SW480 (cell line): ENCODE data around the gene C5orf15.

Experiments used
- DNase-seq: peaks from one replicate; pipeline ENCODE4 v3.0.0-alpha.2; 2016; ENCODE audit warnings: low spot score

The C5orf15 gene

DNA sequence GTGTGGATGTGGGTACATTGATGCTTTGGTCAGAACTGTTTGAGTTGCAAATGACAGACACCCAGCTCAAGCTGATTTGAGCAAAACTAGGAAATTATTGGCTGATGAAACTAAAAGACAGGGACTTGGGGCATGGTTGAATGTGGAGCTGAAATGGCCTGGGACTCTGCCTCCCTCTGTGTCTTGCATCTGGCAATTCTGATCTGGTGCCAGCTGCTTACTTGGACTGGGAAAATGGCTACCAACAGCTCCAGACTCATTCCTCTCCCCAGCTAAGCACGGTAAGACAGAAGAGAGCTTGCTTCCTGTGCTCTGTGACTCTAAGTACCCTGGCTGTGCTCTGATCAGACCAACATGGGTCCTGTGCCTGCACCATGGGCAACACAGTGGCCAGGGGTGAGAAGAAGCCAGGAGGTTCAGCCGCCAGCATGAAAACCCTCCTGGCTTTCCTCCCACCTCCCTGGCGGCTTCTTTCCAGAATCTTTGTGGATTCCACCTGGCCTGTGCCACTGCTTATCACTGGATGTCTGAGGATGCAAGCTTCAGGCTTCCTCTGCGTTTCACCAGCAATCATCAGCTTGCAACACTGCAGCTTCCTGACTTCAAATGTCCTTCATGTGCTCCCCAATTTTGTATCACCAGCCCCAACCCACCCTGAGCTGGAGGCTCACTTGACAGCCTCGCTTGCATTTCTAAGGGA lies 44.1 kb downstream of the C5orf15 start:
- no peak for DNase-seq

DNA sequence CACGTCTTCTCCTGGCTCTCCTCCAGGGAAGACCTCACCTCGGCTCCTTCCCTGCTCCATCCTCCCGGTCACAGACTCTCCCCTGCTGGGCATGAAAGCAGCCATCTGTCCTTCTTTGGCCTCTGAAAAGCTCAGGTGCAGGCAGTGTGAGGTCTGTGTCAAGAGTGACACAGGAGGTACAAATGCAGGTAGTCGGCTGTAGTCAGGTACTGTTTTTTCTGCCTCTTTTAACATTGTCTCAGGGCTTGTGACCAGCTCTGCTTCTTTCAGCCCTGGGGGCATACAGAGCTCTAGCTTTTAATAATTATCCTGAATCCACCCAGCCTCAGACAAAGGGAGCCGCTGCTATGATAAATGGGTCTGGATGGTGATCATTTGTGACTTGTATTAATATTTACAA lies 46.4 kb downstream of the C5orf15 start:
- DNase-seq: no peak

DNA sequence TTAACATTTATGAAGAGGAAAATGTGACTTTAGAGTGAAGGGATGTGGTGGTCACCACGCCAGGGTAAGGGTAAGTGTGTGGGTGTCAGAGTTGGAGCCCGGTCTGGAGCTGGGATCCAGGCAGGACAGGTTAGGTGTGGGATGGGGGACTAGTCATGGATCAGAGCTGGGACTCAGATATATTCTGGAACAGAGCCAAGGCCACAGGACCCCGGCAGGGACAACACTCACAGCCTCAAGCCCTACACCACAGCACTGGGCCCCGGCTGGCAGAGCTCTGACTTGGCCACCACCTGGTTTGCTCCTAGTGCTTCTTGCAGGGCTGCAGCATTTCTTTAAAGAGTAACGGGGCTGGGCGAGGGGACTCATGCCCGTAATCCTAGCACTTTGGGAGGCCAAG lies 47.4 kb downstream of the C5orf15 start:
- no peak for DNase-seq

DNA sequence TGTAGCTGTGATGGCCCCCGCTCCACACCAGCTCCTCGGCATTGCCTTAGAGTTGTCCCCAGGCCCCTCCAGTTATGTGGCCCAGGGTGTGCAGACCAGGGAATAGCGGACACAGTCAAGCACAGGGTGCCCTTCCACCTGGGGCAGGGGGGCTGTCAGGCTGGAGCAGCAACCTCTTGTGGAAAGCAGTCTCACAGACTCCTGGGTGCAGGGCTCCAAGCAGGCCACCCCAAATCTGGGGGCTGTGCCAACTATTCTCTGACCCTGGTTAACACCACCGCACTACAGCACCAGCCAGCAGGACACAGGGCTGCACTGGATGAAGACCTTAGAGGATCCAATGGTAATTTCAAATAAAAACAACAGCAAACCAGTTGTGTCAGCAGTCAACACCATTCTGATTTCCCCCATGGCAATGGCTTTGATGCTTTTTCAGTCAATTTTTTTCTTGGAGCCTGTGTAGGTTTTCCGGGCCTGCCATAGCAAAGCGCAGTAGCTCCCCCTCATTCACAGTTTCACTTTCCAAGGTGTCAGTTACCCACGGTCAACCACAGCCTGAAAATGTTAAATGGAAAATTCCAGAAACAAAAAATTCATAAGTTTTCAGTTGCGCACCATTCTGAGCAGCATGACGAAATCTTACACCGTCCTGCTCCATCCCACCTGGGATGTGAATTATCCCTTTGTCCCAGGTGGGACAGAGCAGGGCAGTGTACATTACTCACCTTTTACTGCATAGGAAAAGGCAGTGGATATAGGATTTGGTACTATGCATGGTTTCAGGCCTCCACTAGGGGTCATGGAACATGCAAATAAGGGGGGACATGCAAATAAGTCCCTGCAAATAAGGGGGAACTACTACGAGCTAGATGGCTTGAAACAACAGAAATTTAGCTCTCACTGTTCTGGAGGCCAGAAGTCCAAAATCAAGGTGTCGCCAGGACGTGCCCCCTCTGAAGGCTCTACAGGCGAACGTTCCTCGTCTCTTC lies 49.0 kb downstream of the C5orf15 start:
- no peak for DNase-seq

DNA sequence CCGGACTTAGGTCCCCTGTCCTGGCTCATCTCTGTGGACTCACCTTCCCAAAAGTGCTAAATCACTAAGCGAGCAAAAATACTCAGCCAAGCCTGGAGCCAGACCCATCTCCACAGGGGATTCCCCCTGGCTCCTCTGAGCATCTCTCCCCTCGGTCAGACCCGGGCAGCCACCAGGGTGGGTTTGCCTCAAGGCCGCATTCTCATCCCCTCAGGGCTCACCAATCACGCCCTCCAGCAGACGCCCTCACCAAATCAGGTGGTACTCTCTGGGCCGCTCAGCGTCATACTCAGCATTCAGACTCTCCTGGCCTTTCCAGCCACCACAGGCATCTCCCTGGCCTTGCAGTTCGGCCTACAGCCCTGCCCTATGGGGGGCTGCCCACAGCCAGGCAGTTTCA lies 49.7 kb downstream of the C5orf15 start:
- DNase-seq: no peak

DNA sequence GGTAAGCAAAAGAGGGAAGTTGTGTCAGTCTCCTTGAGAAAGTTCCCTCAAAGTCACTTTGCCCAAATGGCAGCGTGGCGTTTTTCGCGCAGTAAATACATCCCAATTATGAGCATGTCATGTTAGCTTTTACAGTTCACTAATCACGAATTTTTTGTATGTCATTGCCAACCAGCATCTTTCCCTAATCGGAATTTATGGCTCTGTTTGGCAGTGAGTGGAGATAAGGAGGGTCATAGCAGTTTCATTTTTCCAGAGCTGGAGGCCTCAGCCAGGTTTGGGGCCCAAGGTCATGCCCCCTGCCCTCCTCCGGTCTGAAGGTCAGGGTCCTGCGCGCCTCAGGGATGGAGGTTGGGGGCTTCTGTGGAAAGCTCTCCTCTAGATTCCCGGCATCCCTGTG lies 50.1 kb downstream of the C5orf15 start:
- no peak for DNase-seq

DNA sequence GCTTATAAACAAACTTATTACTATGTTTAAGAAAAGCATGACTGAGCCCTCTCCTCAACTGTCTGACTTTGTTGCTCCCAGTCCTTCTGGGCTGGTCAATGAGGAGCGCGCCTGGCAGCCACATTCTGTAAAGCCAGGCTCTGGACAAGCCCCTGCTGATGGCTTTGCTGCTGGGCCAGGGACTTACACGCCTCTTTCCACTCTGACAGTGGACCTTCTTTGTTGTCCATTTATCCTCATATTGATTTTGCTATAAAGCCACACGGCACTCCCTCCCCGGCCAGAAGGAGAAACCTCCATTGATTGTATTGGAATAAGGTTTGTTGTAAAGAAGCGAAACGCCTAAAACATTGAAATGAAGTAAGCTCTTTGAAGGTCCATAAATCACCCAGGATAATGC lies 50.6 kb downstream of the C5orf15 start:
- no peak for DNase-seq

DNA sequence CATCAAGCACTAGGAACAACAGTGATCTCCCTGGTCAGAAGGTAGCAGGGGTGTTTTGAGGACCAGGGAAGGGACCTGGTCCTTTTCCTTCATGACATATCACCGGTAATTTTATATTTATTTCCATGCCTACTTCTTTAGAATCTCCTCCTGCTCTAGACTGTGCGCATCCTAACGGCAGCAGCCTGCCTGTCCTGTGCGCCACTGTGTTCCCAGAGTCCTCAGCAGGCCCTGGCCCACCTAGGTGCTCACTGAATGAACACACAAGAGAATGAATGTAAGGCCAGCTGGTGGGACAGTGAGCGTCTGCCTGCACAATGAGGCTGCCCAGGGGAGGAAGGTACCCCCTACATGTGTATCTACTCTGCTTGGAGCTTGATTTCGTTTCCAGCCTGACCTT lies 51.5 kb downstream of the C5orf15 start:
- DNase-seq: no peak

DNA sequence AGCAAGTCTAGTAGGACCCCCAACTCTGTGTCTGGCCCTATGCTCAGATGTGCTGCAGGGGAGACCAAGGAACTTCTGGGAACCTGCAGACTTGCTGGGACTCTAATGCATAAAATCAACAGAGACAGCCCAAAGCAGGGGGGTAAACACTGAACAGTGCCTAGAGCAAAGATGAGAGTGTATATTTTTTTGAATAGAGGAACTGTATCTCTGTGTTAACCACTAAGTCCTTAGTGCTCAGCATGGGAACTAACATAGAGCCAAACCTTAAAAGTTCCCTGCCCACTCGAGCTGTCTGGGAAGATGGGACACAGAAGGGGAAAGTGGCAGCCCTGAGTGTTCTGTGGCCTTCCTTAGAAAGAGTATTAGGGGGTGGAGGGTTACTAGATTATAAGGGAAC lies 51.9 kb downstream of the C5orf15 start:
- DNase-seq: no peak

DNA sequence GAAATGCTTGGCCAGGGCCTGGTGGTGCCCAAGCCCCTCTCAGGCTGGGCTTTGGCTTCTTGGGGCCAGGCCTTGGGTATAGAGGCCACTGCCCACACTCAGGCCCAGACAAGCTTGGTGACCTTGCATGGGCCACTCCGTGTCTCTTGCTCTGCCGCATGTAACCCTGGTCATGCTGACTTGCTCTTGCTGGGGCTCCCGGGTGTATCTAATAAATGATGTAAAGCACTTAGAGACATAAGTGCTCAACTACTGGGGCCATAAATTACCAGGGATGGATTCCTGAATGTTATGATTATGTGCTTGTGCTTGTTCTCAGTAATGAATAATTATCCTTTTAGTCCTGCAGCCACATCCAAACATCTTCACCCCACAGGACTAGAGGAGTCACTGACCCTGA lies 54.0 kb downstream of the C5orf15 start:
- DNase-seq: no peak

DNA sequence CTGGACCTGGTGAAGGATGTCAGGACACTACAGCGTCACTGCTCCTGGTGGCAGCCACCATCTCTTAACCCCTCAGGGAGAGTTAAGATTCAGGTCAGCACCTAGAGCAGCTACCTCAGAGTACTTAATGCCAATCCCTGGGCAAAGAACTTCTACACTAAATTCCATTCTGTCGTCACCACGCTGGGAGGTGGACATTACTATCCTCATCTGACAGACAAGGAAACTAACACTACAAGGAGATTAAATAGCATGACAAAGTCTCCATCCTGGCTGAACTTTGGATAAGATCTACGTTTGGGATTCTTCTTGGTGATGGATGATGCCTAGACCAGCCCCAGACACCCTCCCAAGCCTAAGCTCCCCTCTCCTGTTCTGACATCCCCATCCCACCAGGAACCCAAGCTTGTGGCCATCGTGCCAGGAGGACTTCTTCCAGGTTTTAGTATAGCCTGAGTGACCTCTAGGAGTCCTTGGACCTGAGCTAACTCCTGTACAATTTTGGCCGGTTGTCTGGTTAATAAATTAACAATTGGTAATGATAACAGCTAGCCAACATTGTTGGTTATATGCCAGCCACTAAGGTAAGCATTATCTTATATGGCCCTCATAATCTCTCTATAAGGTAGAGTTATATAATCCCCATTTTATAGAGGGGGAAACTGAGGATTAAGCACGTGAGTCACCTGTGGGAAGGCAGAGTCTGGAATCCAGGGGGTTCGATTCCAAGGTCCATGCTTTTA lies 54.8 kb downstream of the C5orf15 start:
- DNase-seq: no peak

DNA sequence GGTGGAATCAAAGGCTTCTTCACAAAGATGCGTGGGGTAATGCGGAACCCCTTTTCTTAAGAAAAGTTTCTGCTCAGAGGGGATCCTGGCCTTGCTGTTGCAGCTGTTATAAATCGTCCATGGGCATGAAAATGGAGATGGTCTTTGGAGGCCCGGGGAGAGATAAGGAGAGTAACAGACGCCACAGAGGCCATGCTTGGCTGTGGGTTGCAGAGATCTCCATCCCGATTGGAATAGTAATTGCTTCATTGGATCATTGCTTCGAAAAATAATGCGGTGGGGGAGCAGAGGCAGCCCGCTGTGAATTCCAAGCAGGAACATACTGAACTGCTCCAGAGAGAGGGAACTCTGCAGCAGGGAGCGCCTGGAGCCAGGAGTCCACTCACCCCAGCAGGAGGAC lies 55.5 kb downstream of the C5orf15 start:
- no peak for DNase-seq

DNA sequence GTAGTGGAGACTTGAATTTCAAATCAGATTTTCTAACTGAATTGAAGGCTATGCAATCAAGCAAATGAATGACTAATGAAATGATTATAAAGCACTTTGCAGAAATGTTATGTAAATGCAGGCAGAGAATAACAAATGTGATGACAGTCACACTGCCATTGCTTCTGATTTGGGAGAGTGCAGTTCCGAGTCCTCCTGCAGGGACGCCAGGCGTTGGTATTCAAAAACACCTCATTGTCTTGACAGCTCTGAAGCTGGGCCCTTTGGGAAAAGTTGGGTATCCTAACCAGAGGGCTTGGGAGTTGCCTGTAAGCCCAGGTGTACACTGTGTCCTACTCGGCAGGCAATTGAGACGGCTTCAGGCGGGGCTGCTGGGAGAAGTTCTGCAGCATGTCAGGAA lies 57.9 kb downstream of the C5orf15 start:
- DNase-seq: no peak

DNA sequence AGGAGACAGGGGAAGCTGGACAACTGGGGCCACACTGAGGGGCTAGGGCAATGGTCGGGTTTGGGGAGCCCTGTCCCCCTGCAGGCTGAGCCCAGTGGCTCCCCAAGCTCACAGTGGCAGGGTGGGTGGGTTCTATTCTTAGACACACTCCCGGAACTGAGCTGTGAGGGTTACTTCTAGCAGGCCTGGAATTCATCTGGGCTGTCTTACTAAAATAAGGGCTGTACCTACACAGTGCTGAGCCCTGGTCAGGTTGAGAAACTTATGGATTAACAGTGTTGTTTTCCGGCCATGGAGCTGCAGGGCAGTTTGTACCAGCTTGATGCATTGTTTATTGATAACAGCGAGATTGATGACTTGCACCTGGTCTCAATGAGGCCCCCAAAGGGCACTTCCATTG lies 58.8 kb downstream of the C5orf15 start:
- no peak for DNase-seq

DNA sequence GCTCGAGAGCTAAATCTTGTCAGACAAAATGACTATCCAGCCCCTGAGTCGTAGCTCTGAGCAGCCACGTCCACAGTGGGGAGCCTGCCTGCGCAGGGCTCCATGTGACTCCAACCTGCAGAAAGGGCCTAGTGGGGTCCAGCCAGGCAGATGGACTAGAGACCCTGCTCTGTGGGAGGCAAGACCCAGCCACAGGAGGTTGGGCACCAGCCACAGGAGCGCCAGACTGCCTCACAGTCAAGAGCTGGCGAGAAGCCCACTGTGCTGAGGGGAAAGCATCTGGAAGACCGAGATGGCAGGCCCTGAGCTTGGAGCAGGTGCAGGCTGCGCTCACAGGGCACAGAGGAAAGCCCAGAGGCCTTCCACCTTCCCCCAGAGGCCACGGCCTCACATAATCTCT lies 61.4 kb downstream of the C5orf15 start:
- no peak for DNase-seq

DNA sequence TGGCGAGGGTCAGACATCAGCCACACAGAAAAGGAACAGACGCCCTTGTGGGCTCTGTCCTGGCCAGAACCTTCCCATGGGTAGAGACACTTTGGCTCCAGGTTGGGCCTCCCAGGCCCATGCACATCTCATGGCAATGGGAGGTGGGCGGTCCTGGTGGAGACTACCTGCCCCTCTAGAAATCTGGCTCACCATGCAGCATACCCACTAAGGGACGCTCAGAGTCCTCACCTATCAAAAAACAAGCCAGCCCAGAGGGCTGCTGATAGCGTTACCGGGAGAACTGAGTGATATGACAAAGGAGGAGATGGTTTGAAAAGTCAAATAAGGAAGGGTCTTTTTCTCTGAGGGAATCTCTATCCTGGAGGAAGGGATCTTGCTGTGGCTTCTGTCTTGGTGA lies 62.1 kb downstream of the C5orf15 start:
- DNase-seq: no peak
